ENCODE measurements around the gene PTPRR. TPM values are rescaled to one million over a fixed set of nuclear protein-coding genes. Genes with fewer than 3 reads are reported as not detected.
A peak's percentile ranks its signal among the peaks of the same experiment; 100 is the strongest.
"Not testable (repeated sequence)": the region's sequence is repeated elsewhere in the genome, so short reads cannot be mapped to it uniquely, and the experiment has no call there.

PTPRR gene
- polyA plus RNA-seq, 1 donor: 0.60 TPM

DNA sequence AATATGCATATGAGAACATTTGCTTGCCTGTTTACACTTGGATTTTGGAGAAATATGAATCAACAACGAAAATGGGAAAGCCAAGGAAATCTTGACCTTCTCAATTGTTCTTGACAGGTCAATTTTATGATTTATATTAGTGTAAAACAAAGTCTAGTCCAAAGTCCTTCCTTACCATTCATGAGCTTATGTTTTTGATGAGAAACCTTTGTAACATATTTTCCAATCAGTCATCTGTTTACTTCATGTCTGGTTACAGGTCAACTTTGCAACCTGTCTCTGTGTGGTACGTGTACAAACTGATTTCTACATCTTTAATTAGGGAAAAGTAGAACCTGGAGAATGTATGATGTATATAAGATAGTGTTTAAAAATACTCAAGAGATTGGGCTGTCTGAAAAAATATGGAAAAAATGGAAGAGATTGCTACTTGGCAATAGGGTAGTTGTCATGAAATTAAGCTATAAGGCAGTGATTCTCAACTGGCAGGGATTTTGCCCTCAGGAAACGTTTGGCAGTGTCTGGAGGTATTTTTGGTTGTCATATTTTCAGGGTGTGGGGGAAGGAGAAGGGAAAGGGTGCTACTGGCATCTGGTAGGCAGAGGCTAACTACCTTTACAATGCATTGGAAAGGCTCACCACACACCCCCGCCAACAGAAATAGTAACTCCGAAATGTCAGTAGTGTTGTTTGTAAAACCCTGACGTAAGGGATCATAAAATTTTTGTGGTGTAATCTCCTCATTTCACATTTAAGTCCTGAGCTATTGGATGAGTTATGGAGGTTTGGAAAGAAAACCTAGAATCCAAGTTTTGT lies 172.9 kb downstream of the PTPRR start:
- DNase-seq: no peak

DNA sequence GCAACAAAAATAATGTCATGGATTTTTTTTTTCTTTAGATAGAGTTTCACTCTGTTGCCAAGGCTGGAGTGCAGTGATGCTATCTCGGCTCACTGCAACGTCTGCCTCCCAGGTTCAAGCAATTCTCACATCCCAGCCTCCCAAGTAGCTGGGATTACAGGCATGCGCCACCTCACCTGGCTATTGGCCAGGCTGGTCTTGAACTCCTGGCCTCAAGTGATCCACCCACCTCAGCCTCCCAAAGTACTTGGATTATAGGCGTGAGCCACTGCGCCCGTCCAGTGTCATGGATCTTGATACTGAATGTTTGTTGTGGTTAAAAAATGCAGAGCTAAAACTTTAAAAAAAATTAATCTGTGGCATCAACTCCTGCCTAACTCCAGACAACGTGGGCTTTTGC lies 175.5 kb downstream of the PTPRR start:
- no peak for DNase-seq

DNA sequence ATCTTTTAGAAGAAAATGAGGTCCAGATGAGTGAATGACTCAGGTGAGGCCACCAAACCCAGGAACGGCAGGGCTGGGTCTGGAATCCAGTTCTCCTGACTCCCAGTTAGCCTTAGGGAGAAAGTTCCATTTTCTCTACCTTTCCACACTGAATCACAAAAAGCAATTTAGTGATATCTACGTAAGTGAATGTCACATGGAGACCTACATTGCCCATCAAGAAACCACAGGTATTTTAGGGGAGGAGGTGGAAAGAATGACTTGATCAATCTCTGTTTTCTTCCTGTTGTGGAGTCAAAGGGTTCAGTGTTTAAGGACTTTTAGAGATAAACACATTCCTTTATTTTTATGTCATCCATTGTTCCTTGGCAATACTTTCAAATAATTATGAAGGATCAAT lies 176.4 kb downstream of the PTPRR start:
- no peak for DNase-seq

GRCh38 chr12:70741256-70741655 lies 179.3 kb downstream of the PTPRR start:
- no peak for DNase-seq

- no peak for DNase-seq
These were observed 180.8 kb downstream of the PTPRR start for GRCh38 chr12:70739756-70740155.

GRCh38 chr12:70736351-70737133 lies 184.0 kb downstream of the PTPRR start:
- DNase-seq: no peak

DNA sequence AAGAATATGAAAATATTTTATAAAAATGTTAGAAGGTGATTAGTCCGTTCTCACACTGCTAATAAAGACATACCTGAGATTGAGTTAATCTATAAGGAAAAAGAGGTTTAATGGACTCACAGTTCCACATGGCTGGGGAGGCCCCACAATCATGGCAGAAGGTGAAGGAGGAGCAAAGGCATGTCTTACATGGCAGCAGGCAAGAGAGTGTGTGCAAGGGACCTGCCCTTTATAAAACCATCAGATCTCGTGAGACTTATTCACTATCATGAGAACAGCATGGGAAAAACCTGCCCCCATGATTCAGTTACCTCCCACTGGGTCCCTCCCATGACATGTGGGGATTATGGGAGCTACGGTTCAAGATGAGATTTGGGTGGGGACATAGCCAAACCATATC lies 185.3 kb downstream of the PTPRR start:
- DNase-seq: not testable (repeated sequence)

GRCh38 chr12:70733385-70733784 lies 187.2 kb downstream of the PTPRR start:
- DNase-seq: peak; percentile 85

- no peak for DNase-seq
These were observed 188.3 kb downstream of the PTPRR start for GRCh38 chr12:70732287-70732686.

DNA sequence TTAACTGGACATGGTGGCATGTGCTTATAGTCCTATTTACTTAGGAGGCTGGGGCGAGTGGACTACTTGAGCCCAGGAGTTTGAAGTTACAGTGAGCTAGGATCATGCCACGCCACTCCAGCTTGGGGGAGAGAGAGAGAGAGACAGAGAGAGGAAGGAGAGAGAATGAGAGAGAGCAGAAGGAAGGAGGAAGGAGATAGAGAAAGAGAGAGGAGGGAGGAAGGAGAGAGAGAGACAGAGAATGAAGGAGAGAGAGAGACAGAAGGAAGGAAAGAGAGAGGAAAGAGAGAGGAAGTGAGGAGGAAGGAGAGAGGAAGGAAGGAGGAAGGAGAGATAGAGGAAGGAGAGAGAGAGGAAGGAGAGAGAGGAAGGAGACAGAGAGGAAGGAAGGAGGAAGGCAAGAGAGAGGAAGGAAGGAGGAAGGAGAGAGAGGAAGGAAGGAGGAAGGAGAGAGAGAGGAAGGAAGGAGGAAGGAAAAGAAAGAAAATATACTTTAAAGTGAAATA lies 189.8 kb downstream of the PTPRR start:
- DNase-seq: no peak

GRCh38 chr12:70724444-70724843 lies 196.1 kb downstream of the PTPRR start:
- DNase-seq: no peak

DNA sequence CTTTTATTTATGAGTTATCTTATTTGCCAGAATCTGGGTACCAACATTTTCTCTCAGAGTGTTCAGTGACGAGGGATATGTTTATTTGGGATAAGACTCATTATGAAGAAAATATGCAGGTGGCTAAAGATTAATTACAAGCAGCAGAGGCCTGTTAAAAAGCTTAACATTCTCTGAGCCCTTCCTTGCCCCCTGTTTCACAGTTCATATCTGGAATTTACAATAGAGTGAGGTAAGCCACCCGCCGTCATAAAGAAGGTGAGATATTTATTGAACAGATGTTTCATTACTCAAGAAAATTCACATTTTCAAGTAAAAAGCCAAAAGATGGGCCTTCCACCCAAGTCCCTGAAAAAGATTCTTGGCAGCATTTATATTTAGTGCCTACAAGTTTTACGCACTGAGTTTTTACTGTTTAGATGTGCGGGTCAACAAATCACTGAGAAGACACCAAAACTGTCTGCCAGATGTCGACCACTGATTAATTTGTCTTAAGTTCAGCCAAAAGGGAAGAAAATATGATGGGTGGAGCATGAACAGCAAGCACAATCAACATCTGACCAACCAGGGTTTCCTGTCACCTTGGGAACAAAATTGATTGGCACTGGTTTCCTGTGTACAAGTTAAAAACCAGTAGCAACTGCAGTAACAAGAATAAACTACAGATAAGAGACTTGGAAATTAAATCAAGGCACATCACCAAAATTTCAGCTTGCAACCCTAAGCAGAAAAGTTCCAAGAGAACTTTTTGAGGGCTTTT lies 197.8 kb downstream of the PTPRR start:
- DNase-seq: peak; percentile 41

DNA sequence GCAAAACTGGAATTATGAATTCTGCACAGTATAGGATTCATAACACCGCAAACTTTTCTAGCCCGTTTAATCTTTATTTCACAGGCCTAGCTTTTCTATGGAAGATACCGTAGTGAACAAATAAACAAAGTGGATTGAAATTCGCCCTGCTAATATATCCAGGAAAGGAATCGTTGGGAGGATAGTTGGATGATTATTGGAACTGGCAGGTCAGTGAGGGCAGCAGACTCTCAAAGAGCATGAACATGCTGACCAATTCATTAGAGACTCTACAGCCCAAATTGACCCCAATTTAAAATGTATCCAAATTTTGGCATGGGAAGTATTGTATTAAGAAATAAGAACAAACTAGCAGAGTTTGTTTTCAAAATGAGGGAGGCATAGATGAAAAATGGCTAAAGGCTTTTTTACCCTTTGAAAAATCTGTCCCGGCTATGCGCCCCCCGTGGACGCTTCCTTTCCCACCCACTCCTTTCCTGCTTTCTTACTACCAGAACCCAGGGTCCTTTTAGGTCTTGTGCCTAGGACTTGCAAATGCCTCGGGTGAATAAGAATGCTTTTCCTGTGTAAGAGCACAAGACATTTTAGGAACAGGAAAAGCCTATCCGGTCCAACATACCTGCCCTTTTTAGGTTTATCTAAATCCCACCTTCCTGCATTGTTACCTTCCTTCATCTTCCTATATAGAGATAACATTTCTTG lies 198.7 kb downstream of the PTPRR start:
- DNase-seq: no peak

DNA sequence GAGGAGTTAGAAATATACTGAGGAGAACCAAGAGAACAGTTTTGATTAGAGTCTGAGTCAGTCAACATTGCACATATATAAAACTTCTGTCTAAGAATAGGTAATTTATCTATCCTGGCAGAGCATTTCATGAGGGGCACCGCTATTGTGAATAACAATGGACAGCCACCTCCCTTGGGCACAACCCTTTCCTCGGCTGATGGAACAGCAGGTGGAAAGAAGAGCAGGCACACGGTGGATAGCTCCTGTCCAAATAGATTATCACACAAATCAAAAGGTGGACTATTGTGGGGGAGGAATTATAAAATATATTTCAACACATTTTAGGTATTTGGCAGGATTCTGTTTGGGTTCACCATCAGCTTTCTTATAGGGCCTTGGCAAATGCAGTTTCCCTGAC lies 199.3 kb downstream of the PTPRR start:
- no peak for DNase-seq

- peak; percentile 53 for DNase-seq
These were observed 200.7 kb downstream of the PTPRR start for GRCh38 chr12:70719672-70720420.

- no peak for DNase-seq
These were observed 201.5 kb downstream of the PTPRR start for GRCh38 chr12:70719071-70719470.

GRCh38 chr12:70711831-70712230 lies 208.7 kb downstream of the PTPRR start:
- no peak for DNase-seq

- DNase-seq: no peak
These were observed 211.5 kb downstream of the PTPRR start for GRCh38 chr12:70709022-70709421.

- no peak for DNase-seq
These were observed 213.9 kb downstream of the PTPRR start for GRCh38 chr12:70706611-70707010.

DNA sequence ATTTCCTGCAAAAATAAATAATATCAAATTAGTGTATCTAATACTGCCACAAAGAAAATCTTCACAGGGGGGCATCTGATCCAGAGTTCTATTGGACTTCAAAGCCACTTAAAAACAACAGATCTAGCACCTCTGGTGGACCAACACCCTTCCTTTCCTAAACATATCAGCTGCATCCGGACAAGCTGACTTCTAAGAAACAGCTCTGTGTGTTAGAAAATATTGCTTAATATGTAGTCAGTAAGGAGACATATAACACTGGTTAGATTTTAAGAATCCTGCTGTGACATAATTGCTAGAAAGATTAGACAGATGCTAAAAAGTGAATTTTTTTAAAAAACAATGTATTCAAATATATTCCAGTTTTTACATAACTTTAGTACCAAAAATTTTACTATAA lies 222.2 kb downstream of the PTPRR start:
- DNase-seq: no peak

Measured in left kidney (tissue), 2 donors.